IPS DF 4.7 (cell line): Measurements from ENCODE around the gene SEMA7A.

Experiments used
- DNase-seq: peaks from one replicate; pipeline ENCODE4 v3.0.0-alpha.2; 2013; ENCODE audit warnings: low spot score; ENCODE audit errors: extremely low read depth

Gene SEMA7A

GRCh38 chr15:74387141-74387541 lies 46.6 kb downstream of the SEMA7A start:
- DNase-seq, result no peak

- DNase-seq, result no peak
Measured at GRCh38 chr15:74386496-74387140, 47.1 kb downstream of the SEMA7A start.

- no peak for DNase-seq
Measured at GRCh38 chr15:74385733-74386132, 48.0 kb downstream of the SEMA7A start.

GRCh38 chr15:74384881-74385643 lies 48.7 kb downstream of the SEMA7A start:
- DNase-seq, result no peak

GRCh38 chr15:74384566-74384880 lies 49.2 kb downstream of the SEMA7A start:
- DNase-seq, result no peak

- DNase-seq, result no peak
Measured at GRCh38 chr15:74383695-74384565, 49.8 kb downstream of the SEMA7A start.

GRCh38 chr15:74383286-74383685 lies 50.5 kb downstream of the SEMA7A start:
- DNase-seq, result no peak

- no peak for DNase-seq
Measured at GRCh38 chr15:74382004-74382816, 51.5 kb downstream of the SEMA7A start.

- no peak for DNase-seq
Measured at GRCh38 chr15:74381481-74381880, 52.3 kb downstream of the SEMA7A start.

GRCh38 chr15:74381190-74381453 lies 52.6 kb downstream of the SEMA7A start:
- no peak for DNase-seq

- no peak for DNase-seq
Measured at GRCh38 chr15:74380361-74381189, 53.2 kb downstream of the SEMA7A start.

- DNase-seq, result no peak
Measured at GRCh38 chr15:74378848-74379247, 54.9 kb downstream of the SEMA7A start.

- DNase-seq, result no peak
Measured at GRCh38 chr15:74377831-74378766, 55.7 kb downstream of the SEMA7A start.

- no peak for DNase-seq
Measured at GRCh38 chr15:74376825-74377581, 56.8 kb downstream of the SEMA7A start.

- DNase-seq, result no peak
Measured at GRCh38 chr15:74376226-74376625, 57.5 kb downstream of the SEMA7A start.

GRCh38 chr15:74375303-74375693 lies 58.5 kb downstream of the SEMA7A start:
- DNase-seq, result no peak

GRCh38 chr15:74374648-74375302 lies 59.0 kb downstream of the SEMA7A start:
- DNase-seq, result no peak
